Liver (tissue), 9 donors: Measurements from ENCODE around the gene MOB4. TPM values are rescaled to one million over a fixed set of nuclear protein-coding genes. Genes with fewer than 3 reads are reported as not detected.
A peak's percentile ranks its signal among the peaks of the same experiment; 100 is the strongest.

Source experiments
- DNase-seq: peaks from one replicate; pipeline ENCODE4 v3.0.0-alpha.2; 2017; ENCODE audit warnings: low spot score
- H3K27ac ChIP-seq, 2 donors: one replicate each; pipeline ENCODE4 v1.7.0; 2013; ENCODE audit warnings: inconsistent platforms in 2 of 2, low read length in 2 of 2, control low read depth in 1 of 2, low read depth in 1 of 2, mild to moderate bottlenecking in 1 of 2
- H3K27me3 ChIP-seq, 4 donors: one replicate each; pipeline versions ENCODE4 v1.6.1 to v1.7.0; 2013; ENCODE audit warnings: low read length in 3 of 4, inconsistent platforms in 1 of 4, mild to moderate bottlenecking in 1 of 4, moderate library complexity in 1 of 4; ENCODE audit not compliant: control insufficient read depth in 4 of 4, insufficient read depth in 4 of 4
- H3K36me3 ChIP-seq, 4 donors: one replicate each; pipeline versions ENCODE4 v1.6.1 to v1.7.0; 2013; ENCODE audit warnings: low read length in 3 of 4, mild to moderate bottlenecking in 3 of 4, low read depth in 1 of 4, moderate library complexity in 1 of 4; ENCODE audit not compliant: control insufficient read depth in 4 of 4, insufficient read depth in 3 of 4
- H3K4me1 ChIP-seq, 4 donors: one replicate each; pipeline versions ENCODE4 v1.6.1 to v1.7.0; 2013; ENCODE audit warnings: low read length in 3 of 4, mild to moderate bottlenecking in 3 of 4, moderate library complexity in 1 of 4; ENCODE audit not compliant: control insufficient read depth in 4 of 4, insufficient read depth in 4 of 4
- H3K4me3 ChIP-seq, 3 donors: one replicate each; pipeline versions ENCODE4 v1.6.1 to v1.7.0; 2013; ENCODE audit warnings: low read length in 3 of 3, control low read depth in 1 of 3, low read depth in 1 of 3, mild to moderate bottlenecking in 1 of 3
- H3K9ac ChIP-seq, 2 donors: one replicate each; pipeline ENCODE4 v1.7.0; 2013; ENCODE audit warnings: low read length in 2 of 2, mild to moderate bottlenecking in 2 of 2, moderate library complexity in 2 of 2, control low read depth in 1 of 2, low read depth in 1 of 2
- H3K9me3 ChIP-seq, 4 donors: one replicate each; pipeline versions ENCODE4 v1.6.1 to v1.7.0; 2013; ENCODE audit warnings: low read length in 3 of 4; ENCODE audit not compliant: control insufficient read depth in 4 of 4
- EGR1 ChIP-seq, 2 donors: IDR thresholded peaks; 2 replicates each; pipeline ENCODE4 v1.6.1; 2016 to 2018; ENCODE audit warnings: antibody characterized with exemption in 2 of 2, low read depth in 2 of 2
- FOXA1 ChIP-seq: IDR thresholded peaks from 2 replicates; pipeline ENCODE4 v1.6.1; 2016; ENCODE audit warnings: antibody characterized with exemption
- FOXA2 ChIP-seq: IDR thresholded peaks from 2 replicates; pipeline ENCODE4 v1.6.1; 2016; ENCODE audit warnings: antibody characterized with exemption
- GABPA ChIP-seq, 2 donors: IDR thresholded peaks in 1 of 2; conservative IDR thresholded peaks in 1 of 2; 2 replicates each; pipeline ENCODE4 v1.6.1; 2016; ENCODE audit warnings: antibody characterized with exemption in 2 of 2, mild to moderate bottlenecking in 1 of 2, moderate library complexity in 1 of 2
- HNF4A ChIP-seq, 2 donors: conservative IDR thresholded peaks; 2 replicates each; pipeline ENCODE4 v1.6.1; 2016; ENCODE audit warnings: antibody characterized with exemption in 2 of 2, mild to moderate bottlenecking in 2 of 2
- HNF4G ChIP-seq: IDR thresholded peaks from 2 replicates; pipeline ENCODE4 v1.6.1; 2016; ENCODE audit warnings: antibody characterized with exemption
- JUND ChIP-seq, 2 donors: IDR thresholded peaks; 2 replicates each; pipeline ENCODE4 v1.6.1; 2016; ENCODE audit warnings: antibody characterized with exemption in 2 of 2
- MAX ChIP-seq: IDR thresholded peaks from 2 replicates; pipeline ENCODE4 v1.6.1; 2016; ENCODE audit warnings: antibody characterized with exemption
- NR2F2 ChIP-seq: IDR thresholded peaks from 2 replicates; pipeline ENCODE4 v1.6.1; 2016; ENCODE audit warnings: antibody characterized with exemption
- RAD21 ChIP-seq, 2 donors: IDR thresholded peaks; 2 replicates each; pipeline ENCODE4 v1.6.1; 2016; ENCODE audit warnings: antibody characterized with exemption in 2 of 2, mild to moderate bottlenecking in 2 of 2
- REST ChIP-seq: IDR thresholded peaks from 2 replicates; pipeline ENCODE4 v1.6.1; 2016; ENCODE audit warnings: antibody characterized with exemption, mild to moderate bottlenecking
- RXRA ChIP-seq, 2 donors: IDR thresholded peaks; 2 replicates each; pipeline ENCODE4 v1.6.1; 2017 to 2018; ENCODE audit warnings: antibody characterized with exemption in 2 of 2, mild to moderate bottlenecking in 1 of 2
- SP1 ChIP-seq: IDR thresholded peaks from 2 replicates; pipeline ENCODE4 v1.6.1; 2018; ENCODE audit warnings: antibody characterized with exemption, mild to moderate bottlenecking
- TAF1 ChIP-seq: conservative IDR thresholded peaks from 2 replicates; pipeline ENCODE4 v1.6.1; 2016; ENCODE audit warnings: antibody characterized with exemption, mild to moderate bottlenecking
- YY1 ChIP-seq: IDR thresholded peaks from 2 replicates; pipeline ENCODE4 v1.6.1; 2016; ENCODE audit warnings: antibody characterized with exemption, mild to moderate bottlenecking
- ZBTB33 ChIP-seq: IDR thresholded peaks from 2 replicates; pipeline ENCODE4 v1.6.1; 2016; ENCODE audit warnings: antibody characterized with exemption
- WGBS: extraction: QIAGEN DNeasy Blood & Tissue Kit; methylation state at CpG from one replicate; pipeline ENCODE4 v1.1.7; 2013; 5-methylcytosine and 5-hydroxymethylcytosine counted together
- polyA plus RNA-seq, 2 donors: library from polyadenylated mRNA; stranded (reverse) in 1 of 2; unstranded in 1 of 2; fragments of 200-250 nt in 1 of 2; fragments of >200 nt in 1 of 2; fragmentation: Nextera tagmentation in 1 of 2; extraction: Ambion mirVana in 1 of 2; gene quantifications; one replicate each; pipeline versions ENCODE4 v1.2.1 to v1.2.3, GENCODE V29; 2013 to 2015
- total RNA-seq, 2 donors: library from RNA; depleted of rRNA; stranded (reverse); fragments of >200 nt; gene quantifications; one replicate each; pipeline ENCODE4 v1.2.3, GENCODE V29; 2014
- TF ChIP-seq, protein P1 (sequence below): IDR thresholded peaks from 2 replicates; pipeline ENCODE4 v1.6.1; 2016; ENCODE audit warnings: antibody characterized with exemption
- TF ChIP-seq, protein P2 (sequence below): fragments of 150-350 bp; IDR thresholded peaks from 2 replicates; pipeline ENCODE4 v1.5.1; 2017; ENCODE audit warnings: improper control_type of control experiment, low read depth, low read length; ENCODE audit not compliant: missing input control
- donor health status: healthy.
- donor health status: healthy.
- donor health status: healthy.
- donor health status: healthy.
- donor health status: healthy.

MOB4 gene
- total and polyA plus RNA-seq, 4 donors: 7.6 to 17.5 (median 12.5) TPM

DNA sequence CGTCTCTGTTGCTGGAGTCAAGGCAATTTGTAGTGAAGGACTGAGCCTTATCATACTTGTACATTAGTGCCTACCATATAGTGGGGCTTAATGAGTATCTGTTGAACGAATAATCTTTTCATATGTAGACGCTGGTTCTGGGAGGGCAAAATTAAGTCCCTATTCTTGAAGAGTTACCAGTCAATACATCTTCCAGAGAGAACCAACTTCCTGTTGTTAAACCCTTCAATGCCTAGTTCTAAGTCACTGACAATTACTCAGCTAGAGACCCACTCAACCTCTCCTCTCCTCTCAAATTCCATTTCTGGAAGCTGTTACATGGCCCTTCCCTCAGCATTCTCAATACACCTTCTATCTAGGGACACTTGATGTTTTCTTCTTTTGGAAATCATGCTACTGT lies 1.1 kb upstream of the MOB4 start:
- Histone ChIP-seq H3K27ac (peak overlapping the region; percentile 93 to 95), H3K36me3 (no peaks in the 10 kb centered on the region), H3K9ac (peak overlapping the region; percentile 93 to 98), H3K4me3 (peak overlapping the region in 1 of 3 donors; percentile 82), H3K4me1 (peaks cover 0 to 12% (median 6%) of the 10 kb centered on the region in 4 donors), H3K9me3 (no peaks in the 10 kb centered on the region), H3K27me3 (no peaks in the 10 kb centered on the region)
- no peak for TF ChIP-seq RXRA (IDR thresholded peaks at IDR 0.05)
- TF ChIP-seq JUND (IDR thresholded peaks at IDR 0.05): no peak
- no peak for DNase-seq
- 81% methylated on average over 3 of the region's 3 CpGs for WGBS

DNA sequence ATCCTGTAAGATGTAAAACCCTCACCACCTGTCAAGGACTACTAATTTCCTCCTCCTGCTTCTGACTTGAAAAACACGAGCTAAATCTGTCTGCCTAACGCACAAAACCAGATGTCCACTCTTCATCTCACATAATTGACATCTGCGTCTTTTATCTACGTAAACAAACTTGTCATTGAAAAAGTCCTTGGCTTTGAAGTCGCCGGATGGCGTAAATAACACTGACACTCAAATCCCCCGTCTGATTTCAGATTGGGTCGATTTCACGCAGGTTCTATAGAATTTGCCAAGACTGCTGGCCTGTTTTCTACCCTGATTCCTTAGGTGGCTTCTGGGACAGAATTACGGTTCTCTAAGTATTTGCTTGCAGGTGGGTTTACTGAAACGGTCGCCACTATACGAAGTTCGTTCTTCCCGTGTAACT lies 539 bp upstream of the MOB4 start:
- DNase-seq: no peak

DNA sequence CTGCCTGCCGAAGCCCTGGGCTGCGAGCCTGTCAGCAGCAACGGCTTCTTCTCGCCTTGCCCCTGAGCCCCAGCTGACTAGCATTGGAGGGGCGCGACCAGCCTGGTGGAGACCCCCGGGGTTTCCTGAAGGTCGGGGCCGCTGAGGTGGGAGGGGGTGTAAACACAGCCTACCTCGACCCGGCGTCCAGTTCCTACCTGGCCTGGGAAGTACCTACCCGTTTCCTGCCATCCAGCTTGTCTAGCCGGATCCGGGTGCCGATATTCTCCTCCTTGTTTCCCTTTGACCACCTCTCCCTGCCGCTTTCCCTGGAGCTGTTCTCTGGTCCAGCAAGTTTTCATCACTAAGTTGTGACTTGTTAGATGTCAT lies 511 bp downstream of the MOB4 start:
- peak overlapping the region; percentile 93 to 95 for H3K27ac ChIP-seq
- TF ChIP-seq ZBTB33 (no peak), HNF4A (conservative IDR thresholded peaks at IDR 0.05) (no peak), GABPA (IDR thresholded peaks at IDR 0.05 in 1 of 2, conservative IDR thresholded peaks at IDR 0.05 in 1 of 2) (no peak), FOXA1 (no peak), NR2F2 (no peak), MAX (no peak), SP1 (no peak), RAD21 (IDR thresholded peaks at IDR 0.05) (no peak), FOXA2 (no peak), JUND (IDR thresholded peaks at IDR 0.05) (no peak), HNF4G (no peak), YY1 (no peak), RXRA (IDR thresholded peaks at IDR 0.05) (no peak), TAF1 (no peak), REST (no peak), EGR1 (IDR thresholded peaks at IDR 0.05; ENCODE audit: low read depth in 2 of 2) (no peak)
- TF ChIP-seq, protein P1, sequence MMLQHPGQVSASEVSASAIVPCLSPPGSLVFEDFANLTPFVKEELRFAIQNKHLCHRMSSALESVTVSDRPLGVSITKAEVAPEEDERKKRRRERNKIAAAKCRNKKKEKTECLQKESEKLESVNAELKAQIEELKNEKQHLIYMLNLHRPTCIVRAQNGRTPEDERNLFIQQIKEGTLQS: no peak
- TF ChIP-seq, protein P2, sequence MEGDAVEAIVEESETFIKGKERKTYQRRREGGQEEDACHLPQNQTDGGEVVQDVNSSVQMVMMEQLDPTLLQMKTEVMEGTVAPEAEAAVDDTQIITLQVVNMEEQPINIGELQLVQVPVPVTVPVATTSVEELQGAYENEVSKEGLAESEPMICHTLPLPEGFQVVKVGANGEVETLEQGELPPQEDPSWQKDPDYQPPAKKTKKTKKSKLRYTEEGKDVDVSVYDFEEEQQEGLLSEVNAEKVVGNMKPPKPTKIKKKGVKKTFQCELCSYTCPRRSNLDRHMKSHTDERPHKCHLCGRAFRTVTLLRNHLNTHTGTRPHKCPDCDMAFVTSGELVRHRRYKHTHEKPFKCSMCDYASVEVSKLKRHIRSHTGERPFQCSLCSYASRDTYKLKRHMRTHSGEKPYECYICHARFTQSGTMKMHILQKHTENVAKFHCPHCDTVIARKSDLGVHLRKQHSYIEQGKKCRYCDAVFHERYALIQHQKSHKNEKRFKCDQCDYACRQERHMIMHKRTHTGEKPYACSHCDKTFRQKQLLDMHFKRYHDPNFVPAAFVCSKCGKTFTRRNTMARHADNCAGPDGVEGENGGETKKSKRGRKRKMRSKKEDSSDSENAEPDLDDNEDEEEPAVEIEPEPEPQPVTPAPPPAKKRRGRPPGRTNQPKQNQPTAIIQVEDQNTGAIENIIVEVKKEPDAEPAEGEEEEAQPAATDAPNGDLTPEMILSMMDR: no peak
- H3K9me3 ChIP-seq: no peaks in the 10 kb centered on the region
- WGBS: under 1% methylated on average over 17 of the region's 17 CpGs
- no peak for DNase-seq
- peak overlapping the region; percentile 64 to 82 (median 82) for H3K4me3 ChIP-seq
- no peaks in the 10 kb centered on the region for H3K36me3 ChIP-seq
- peak overlapping the region; percentile 91 to 93 for H3K9ac ChIP-seq
- no peaks in the 10 kb centered on the region for H3K27me3 ChIP-seq
- H3K4me1 ChIP-seq: peaks cover 0 to 12% (median 6%) of the 10 kb centered on the region in 4 donors

More for the DNA sequence above, 539 bp upstream of the MOB4 start:
- no peak for TF ChIP-seq FOXA1
- TF ChIP-seq JUND (IDR thresholded peaks at IDR 0.05): peak in 1 of 2 donors; percentile 29
- H3K4me1 ChIP-seq: peaks cover 0 to 12% (median 6%) of the 10 kb centered on the region in 4 donors
- under 1% methylated on average over 16 of the region's 16 CpGs for WGBS
- H3K9me3 ChIP-seq: no peaks in the 10 kb centered on the region
- H3K27ac ChIP-seq: peak overlapping the region; percentile 93 to 95
- no peaks in the 10 kb centered on the region for H3K27me3 ChIP-seq
- H3K9ac ChIP-seq: peak overlapping the region; percentile 93 to 98
- H3K36me3 ChIP-seq: no peaks in the 10 kb centered on the region
- peak overlapping the region; percentile 64 to 82 (median 82) for H3K4me3 ChIP-seq
